PC-3 (cell line): ENCODE data around the gene TMF1. TPM values are rescaled to one million over a fixed set of nuclear protein-coding genes. Genes with fewer than 3 reads are reported as not detected.

Source experiments
- ATAC-seq: fragments of 200-7000 bp; cut with Tn5 transposase; 2 replicates; pipeline ENCODE4 v1.9.1; 2020; ENCODE audit warnings: mild to moderate bottlenecking, moderate library complexity
- BruUV-seq: library from RNA; stranded (reverse); fragments of 400-500 nt; replicated peaks from 2 replicates; lab custom pipeline; 2021; lab: Mats Ljungman, UMichigan
- CTCF ChIA-PET: fragments of 300-600 bp; sonication (Branson Sonifier 250); formaldehyde crosslinking; loops from one replicate; lab custom pipeline; 2022; ENCODE audit warnings: antibody characterized with exemption; lab: Charles Lee
- POLR2A ChIA-PET: fragments of 300-600 bp; sonication (Branson Sonifier 250); formaldehyde crosslinking; loops from one replicate; lab custom pipeline; 2022; ENCODE audit warnings: antibody characterized with exemption; ENCODE audit not compliant: unreplicated experiment; lab: Charles Lee
- DNase-seq: peaks from one replicate; pipeline ENCODE4 v3.0.0-alpha.2; 2015
- H2AFZ ChIP-seq: fragments of 300-600 bp; sonication (generic); 2 replicates; pipeline ENCODE4 v1.6.0; 2016; ENCODE audit warnings: antibody characterized with exemption, low read length
- H3F3A ChIP-seq: fragments of 300-600 bp; sonication (generic); one replicate; pipeline ENCODE4 v1.6.0; 2017; ENCODE audit warnings: antibody characterized with exemption, low read length, control low read depth, mild to moderate bottlenecking; ENCODE audit not compliant: unreplicated experiment
- H3K27ac ChIP-seq: fragments of 300-600 bp; sonication (generic); 2 replicates; pipeline ENCODE4 v1.5.1; 2016; ENCODE audit warnings: mild to moderate bottlenecking, low read length
- H3K27me3 ChIP-seq: fragments of 300-600 bp; sonication (generic); 2 replicates; pipeline ENCODE4 v1.6.1; 2016; ENCODE audit warnings: low read length, mixed read lengths
- H3K36me3 ChIP-seq: fragments of 300-600 bp; sonication (generic); 2 replicates; pipeline ENCODE4 v1.6.1; 2016; ENCODE audit warnings: low read depth, mixed run types, low read length, mixed read lengths
- H3K4me1 ChIP-seq: fragments of 300-600 bp; sonication (generic); 2 replicates; pipeline ENCODE4 v1.5.1; 2016; ENCODE audit warnings: low read length; ENCODE audit not compliant: insufficient read depth
- H3K4me2 ChIP-seq: fragments of 300-600 bp; sonication (generic); 2 replicates; pipeline ENCODE4 v1.6.0; 2016; ENCODE audit warnings: low read length
- H3K4me3 ChIP-seq: fragments of 300-600 bp; sonication (generic); 2 replicates; pipeline ENCODE4 v1.5.1; 2016; ENCODE audit warnings: mild to moderate bottlenecking, low read length, mixed read lengths
- H3K79me2 ChIP-seq: fragments of 300-600 bp; sonication (generic); 2 replicates; pipeline ENCODE4 v1.6.1; 2017; ENCODE audit warnings: low read length, mixed read lengths
- H3K9ac ChIP-seq: fragments of 300-600 bp; sonication (generic); 2 replicates; pipeline ENCODE4 v1.6.0; 2016; ENCODE audit warnings: mild to moderate bottlenecking, low read length
- H3K9me2 ChIP-seq: fragments of 300-600 bp; sonication (generic); replicated peaks from 2 replicates; pipeline ENCODE4 v1.6.1; 2016; ENCODE audit warnings: mixed run types, low read length, mixed read lengths
- H3K9me3 ChIP-seq: fragments of 300-600 bp; sonication (generic); 2 replicates; pipeline ENCODE4 v1.6.1; 2016; ENCODE audit warnings: low read length, mixed read lengths
- H4K20me1 ChIP-seq: fragments of 300-600 bp; sonication (generic); 2 replicates; pipeline ENCODE4 v1.6.1; 2016; ENCODE audit warnings: low read length, mixed read lengths
- EZH2 ChIP-seq: fragments of 300-600 bp; sonication (generic); IDR thresholded peaks from one replicate; pipeline ENCODE4 v1.6.1; 2017; ENCODE audit warnings: antibody characterized with exemption, mild to moderate bottlenecking, low read length; ENCODE audit not compliant: unreplicated experiment
- EZH2phosphoT487 ChIP-seq: fragments of 300-600 bp; sonication (generic); IDR thresholded peaks from 2 replicates; pipeline ENCODE4 v1.6.1; 2018; ENCODE audit warnings: mild to moderate bottlenecking, antibody characterized with exemption, low read length, borderline replicate concordance
- intact Hi-C: fragments of 100-400 bp; cut with micrococcal nuclease; formaldehyde crosslinking; loops from 2 replicates; pipeline ENCODE4 v1.9.0; 2023
- total RNA-seq: library from RNA; depleted of rRNA; stranded (reverse); fragments of >200 nt; gene quantifications from 2 replicates; pipeline ENCODE4 v1.2.3, GENCODE V29; 2014
- TF ChIP-seq, protein P1 (sequence below): fragments of 300-600 bp; sonication (generic); conservative IDR thresholded peaks from 2 replicates; pipeline ENCODE4 v1.5.1; 2017; ENCODE audit warnings: antibody characterized with exemption, low read depth, mild to moderate bottlenecking, low read length

The TMF1 gene
- total RNA-seq, 1 experiment from 2014 or later: 7.2 TPM

GRCh38 chr3:69065318-69065964 is 13.3 kb upstream of the TMF1 start:
- peaks cover 3% of the 10 kb centered on the region; the same call in 1 of the 2 replicates for H3K36me3 ChIP-seq
- ChIA-PET CTCF (no interaction called here), POLR2A (no interaction called here)
- no peak overlapping the region for H3K4me2 ChIP-seq
- no peak overlapping the region for H3K9ac ChIP-seq
- DNase-seq: no peak
- no peak overlapping the region for H3K4me3 ChIP-seq
- ATAC-seq: no peak
- H4K20me1 ChIP-seq: no peaks in the 10 kb centered on the region
- H3K9me3 ChIP-seq: no peaks in the 10 kb centered on the region
- no peaks in the 10 kb centered on the region for H3K9me2 ChIP-seq
- TF ChIP-seq, protein P1, sequence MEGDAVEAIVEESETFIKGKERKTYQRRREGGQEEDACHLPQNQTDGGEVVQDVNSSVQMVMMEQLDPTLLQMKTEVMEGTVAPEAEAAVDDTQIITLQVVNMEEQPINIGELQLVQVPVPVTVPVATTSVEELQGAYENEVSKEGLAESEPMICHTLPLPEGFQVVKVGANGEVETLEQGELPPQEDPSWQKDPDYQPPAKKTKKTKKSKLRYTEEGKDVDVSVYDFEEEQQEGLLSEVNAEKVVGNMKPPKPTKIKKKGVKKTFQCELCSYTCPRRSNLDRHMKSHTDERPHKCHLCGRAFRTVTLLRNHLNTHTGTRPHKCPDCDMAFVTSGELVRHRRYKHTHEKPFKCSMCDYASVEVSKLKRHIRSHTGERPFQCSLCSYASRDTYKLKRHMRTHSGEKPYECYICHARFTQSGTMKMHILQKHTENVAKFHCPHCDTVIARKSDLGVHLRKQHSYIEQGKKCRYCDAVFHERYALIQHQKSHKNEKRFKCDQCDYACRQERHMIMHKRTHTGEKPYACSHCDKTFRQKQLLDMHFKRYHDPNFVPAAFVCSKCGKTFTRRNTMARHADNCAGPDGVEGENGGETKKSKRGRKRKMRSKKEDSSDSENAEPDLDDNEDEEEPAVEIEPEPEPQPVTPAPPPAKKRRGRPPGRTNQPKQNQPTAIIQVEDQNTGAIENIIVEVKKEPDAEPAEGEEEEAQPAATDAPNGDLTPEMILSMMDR: no peak
- no peaks in the 10 kb centered on the region for H3F3A ChIP-seq
- H3K27me3 ChIP-seq: no peaks in the 10 kb centered on the region
- H3K27ac ChIP-seq: no peak overlapping the region
- H2AFZ ChIP-seq: no peak overlapping the region
- BruUV-seq: no TSS peak
- intact Hi-C loops: no loop called here
- H3K4me1 ChIP-seq: no peaks in the 10 kb centered on the region
- H3K79me2 ChIP-seq: no peaks in the 10 kb centered on the region

DNA sequence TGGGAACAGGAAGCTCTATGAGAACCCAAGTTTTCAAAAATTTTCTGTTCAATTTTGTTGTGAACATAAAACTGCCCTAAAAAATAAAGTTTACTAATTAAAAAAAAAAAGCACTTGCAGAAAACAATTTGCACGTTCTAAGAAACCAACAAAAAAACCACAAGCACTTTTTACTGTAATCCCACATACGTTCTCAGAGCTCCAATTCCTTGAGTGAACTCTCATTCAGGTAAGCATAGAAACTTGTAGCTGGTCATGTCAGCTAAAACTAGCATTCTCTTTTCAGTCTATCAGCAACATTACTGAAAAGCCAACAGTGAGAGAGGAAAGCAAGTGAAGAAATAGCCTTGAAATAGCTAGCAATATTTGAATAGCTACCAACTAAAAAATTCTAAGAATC is 11.5 kb upstream of the TMF1 start:
- H3K4me2 ChIP-seq: no peak overlapping the region
- no TSS peak for BruUV-seq
- no peak overlapping the region for H3K9ac ChIP-seq
- ChIA-PET CTCF (no interaction called here), POLR2A (no interaction called here)
- H3K4me1 ChIP-seq: no peaks in the 10 kb centered on the region
- H3K36me3 ChIP-seq: peaks cover 3% of the 10 kb centered on the region; the same call in 1 of the 2 replicates
- no peaks in the 10 kb centered on the region for H3K9me3 ChIP-seq
- H3F3A ChIP-seq: no peaks in the 10 kb centered on the region
- H2AFZ ChIP-seq: no peak overlapping the region
- H3K27me3 ChIP-seq: no peaks in the 10 kb centered on the region
- no peak for ATAC-seq
- no peak overlapping the region for H3K4me3 ChIP-seq
- no peak for DNase-seq
- no peaks in the 10 kb centered on the region for H3K9me2 ChIP-seq
- H3K27ac ChIP-seq: no peak overlapping the region
- H3K79me2 ChIP-seq: no peaks in the 10 kb centered on the region
- intact Hi-C loops: no loop called here
- TF ChIP-seq EZH2phosphoT487 (no peak), EZH2 (no peak)
- TF ChIP-seq, protein P1: no peak
- H4K20me1 ChIP-seq: no peaks in the 10 kb centered on the region

DNA sequence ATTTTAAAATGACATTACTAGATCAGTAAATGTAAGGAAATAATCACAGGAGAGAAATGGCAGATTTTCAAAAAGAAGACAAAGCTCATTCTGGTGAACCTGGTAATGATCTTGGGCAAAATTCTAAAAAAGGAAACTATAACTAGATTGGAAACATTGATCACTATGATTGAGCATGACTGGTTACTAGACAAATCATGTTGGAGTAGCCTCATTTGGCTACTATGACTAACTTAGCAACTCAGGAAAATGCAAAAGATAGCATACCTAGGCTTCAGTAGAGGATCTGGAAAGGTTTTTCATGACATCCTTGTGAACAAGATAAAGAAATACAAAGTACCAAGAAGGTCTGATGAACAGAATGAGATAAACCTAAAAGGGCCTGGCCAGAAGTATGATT is 7.6 kb upstream of the TMF1 start:
- Histone ChIP-seq H3K9me2 (no peaks in the 10 kb centered on the region), H2AFZ (no peak overlapping the region), H3K79me2 (no peaks in the 10 kb centered on the region), H3K36me3 (peaks cover 3% of the 10 kb centered on the region; the same call in 1 of the 2 replicates), H3K9ac (no peak overlapping the region), H3K9me3 (no peaks in the 10 kb centered on the region), H3K4me1 (no peaks in the 10 kb centered on the region), H3K4me2 (no peak overlapping the region), H3F3A (no peaks in the 10 kb centered on the region), H3K27me3 (no peaks in the 10 kb centered on the region), H3K4me3 (no peak overlapping the region), H4K20me1 (no peaks in the 10 kb centered on the region), H3K27ac (no peak overlapping the region)
- ATAC-seq (no peak), DNase-seq (no peak)
- TF ChIP-seq, protein P1: no peak
- TF ChIP-seq EZH2phosphoT487 (no peak), EZH2 (no peak)
- ChIA-PET POLR2A (no interaction called here), CTCF (no interaction called here)
- intact Hi-C loops: no loop called here
- no TSS peak for BruUV-seq
